HG03045 (cell line): ENCODE data around the gene FLII.
"Not testable (repeated sequence)": the region's sequence is repeated elsewhere in the genome, so short reads cannot be mapped to it uniquely, and the experiment has no call there.

Experiments used
- ATAC-seq: cut with Tn5 transposase; IDR thresholded peaks from one replicate; pipeline ENCODE4 v1.9.1; 2021; ENCODE audit warnings: mild to moderate bottlenecking, moderate library complexity; ENCODE audit not compliant: unreplicated experiment

FLII gene

DNA sequence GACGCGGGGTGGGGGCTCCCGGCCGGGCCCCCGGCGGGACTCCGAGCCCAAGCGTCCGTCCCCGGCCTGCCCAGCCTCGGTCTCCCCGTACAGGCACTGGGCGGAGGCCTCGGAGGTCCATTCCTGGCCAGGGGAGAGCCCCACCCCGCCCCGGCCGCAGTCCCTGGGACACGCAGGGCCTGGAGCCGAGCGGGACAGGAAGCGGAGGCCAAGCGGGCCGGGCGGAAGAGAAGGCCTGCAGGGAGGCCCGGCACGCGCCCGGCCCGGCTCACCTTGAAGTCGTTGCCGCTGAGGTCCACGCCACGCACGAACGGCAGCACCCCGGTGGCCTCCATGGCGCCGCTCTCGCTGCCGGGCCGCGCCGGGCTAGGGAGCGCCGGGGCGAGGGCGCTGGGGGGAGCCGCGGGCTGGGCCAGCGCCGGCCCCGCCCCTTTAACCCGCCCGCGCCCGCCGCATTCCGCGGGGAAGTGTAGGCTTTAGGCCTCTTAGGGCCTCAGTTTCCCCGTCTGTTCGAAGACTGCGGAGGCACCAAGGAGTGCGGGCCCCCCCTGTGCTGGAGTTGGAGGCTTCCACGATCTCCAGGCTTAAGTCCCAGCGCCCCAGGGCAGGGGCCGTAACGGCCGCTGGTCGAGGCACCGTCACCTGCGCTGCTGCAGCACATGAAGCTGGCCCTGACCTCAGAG, at the start of gene FLII:
TSS of gene FLII (minus strand) at position 383 of the 683 bp plus-strand sequence. CDS start at position 335, 48 bp downstream.
- ATAC-seq = peak; percentile 31

DNA sequence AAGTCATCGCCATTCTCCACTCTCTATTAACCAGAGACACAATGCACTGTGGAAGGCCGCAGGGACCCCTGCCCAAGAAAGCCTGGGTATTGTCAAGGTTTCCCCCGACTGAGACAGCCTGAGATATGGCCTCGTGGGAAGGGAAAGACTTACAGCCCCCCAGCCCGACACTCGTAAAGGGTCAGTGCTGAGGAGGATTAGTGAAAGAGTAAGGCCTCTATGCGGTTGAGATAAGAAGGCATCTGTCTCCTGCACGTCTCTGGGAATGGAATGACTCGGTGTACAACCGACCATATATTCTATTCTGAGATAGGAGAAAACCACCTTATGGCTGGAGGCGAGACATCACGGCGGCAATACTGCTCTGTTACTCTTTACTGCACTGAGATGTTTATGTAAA, 44.7 kb upstream of the FLII start:
- ATAC-seq = not testable (repeated sequence)

DNA sequence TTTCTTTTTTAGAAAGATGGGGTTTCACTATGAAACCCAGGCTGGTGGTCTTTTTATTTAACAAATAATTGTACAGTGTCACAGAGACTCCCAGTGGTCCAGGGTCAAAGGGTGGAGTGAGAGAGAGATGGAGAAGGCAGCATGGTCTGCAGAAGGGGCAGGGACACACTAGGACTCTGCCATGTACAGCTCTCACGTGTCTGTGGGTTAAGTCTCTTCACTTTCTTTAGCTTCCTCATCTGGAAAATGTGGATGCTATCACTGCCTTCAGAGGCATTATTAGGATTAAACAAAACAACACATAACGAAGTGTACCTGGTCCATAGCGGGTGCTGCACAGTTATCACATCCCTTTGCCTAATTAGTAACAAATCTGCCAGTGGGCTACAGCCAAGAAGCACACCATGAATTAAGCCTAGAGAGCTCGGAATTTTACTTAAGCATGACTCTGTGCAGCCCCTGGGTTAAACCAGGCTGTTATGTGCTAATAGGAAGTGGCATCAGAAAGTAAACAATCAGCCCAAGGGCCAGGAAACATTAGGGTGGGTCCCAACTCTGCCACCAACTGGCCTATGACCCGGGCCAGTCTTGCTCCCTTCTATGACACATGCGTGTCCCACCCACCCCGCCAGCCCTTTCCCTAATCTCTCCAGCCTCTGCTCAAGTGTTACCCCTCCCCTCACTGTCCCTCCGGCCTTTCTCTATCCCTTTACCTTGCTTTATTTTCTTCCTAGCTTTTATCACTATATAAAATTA, 42.4 kb upstream of the FLII start:
- ATAC-seq = no peak

DNA sequence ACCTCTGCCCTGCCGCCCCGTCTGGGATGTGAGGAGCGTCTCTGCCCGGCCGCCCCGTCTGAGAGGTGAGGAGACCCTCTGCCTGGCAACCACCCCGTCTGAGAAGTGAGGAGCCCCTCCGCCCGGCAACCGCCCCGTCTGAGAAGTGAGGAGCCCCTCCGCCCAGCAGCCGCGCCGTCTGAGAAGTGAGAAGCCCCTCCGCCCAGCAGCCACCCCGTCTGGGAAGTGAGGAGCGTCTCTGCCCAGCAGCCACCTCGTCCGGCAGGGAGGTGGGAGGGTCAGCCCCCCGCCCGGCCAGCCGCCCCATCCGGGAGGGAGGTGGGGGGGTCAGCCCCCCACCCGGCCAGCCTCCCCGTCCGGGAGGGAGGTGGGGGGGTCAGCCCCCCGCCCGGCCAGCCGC, 39.5 kb upstream of the FLII start:
- ATAC-seq = not testable (repeated sequence)

DNA sequence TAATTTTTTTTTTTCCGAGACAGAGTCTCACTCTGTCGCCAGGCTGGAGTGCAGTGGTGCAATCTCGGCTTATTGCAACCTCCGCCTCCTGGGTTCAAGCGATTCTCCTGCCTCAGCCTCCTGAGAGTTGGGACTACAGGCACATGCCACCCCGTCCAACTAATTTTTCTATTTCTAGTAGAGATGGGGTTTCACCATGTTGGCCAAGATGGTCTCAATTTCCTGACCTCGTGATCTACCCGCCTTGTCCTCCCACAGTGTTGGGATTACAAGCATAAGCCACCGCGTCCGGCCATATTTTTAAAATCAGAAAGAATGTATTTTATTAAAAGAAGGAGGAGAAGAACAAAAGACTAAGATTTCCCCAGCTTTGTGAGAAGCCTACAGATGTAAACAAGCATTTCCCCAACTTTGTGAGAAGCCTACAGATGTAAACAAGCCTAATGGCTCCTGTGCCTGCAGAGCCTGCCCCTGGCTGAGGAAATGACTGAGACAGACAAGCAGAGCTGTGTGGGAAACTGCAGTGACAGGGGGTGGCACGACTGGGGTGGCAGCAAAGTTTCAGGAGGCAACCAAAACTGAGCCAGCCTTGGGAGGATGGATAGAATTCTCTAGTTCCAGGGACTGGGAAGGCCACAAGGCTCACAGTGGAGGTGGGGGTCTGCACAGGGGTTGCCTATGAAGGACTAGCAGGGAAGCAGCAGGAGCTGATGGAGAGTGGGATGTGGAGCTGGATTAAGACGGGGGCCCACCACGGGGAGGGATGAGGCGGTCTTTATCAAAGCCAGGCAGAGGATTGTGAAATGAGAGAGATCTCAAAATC, 33.4 kb upstream of the FLII start:
- no peak for ATAC-seq

DNA sequence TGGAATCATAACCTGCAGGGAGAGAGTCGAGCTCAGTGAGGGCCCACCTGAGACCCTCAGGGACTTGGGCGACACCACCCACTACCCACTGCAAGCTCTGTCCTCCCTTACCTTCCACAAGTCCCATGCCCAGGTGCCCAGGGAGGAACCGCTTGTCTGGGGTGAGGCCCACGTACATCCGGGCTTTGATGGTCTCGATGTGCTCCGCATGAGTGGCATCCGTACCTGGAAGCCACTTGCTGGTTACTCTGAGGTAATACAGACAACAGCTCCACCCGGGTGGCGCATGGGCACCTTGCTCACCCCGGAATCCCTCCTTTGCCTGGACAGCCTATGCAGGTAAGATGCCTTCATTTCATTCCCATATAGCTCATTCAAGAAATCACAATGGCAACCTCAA, 26.8 kb upstream of the FLII start:
- ATAC-seq = no peak

DNA sequence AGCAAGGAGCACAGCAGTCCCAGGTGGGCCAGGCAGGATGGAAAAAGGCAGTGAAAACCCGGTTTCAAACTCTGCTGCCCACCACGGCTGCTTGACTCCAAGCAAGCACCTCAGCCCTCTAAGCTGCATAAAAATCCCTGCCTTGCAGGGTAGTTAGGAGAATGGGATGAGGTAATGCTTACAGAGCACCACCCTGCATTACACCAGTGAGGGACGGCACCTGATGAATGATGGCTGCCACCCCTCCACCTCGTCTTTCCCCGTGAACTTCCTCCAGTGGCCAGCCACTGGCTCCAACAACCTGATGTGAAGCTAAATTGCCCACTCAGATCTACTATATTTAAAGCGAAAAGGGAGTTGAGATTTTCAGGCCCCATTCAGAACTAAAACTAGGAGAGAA, 23.2 kb upstream of the FLII start:
- ATAC-seq = no peak

DNA sequence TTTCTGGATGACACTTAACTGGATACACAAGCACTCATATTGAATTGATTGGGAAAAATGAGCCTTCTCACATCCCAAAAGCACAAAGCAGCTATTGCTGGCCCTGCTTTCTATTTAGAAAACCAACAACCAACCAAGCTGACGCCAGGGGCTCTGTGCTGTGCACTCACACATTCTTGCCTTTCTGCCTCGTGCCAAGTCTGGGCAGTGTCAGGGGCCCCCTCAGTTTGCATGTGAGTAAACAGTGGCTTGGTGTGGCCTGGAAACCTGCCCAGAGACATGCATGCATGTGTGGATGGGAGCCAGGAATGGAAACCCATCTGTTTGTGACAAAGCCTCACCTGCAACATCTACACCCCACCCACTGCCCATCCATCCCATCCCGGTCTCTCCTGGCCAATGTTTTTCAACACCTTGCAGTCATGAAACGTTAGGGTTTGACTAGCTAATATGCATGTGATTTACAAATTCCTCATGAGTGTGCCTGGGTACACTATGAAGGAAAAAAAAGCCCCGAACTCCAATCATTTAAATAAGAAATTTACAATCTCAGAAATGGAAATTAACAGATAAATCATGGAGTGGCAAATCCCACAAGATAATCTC, 22.3 kb upstream of the FLII start:
- no peak for ATAC-seq

DNA sequence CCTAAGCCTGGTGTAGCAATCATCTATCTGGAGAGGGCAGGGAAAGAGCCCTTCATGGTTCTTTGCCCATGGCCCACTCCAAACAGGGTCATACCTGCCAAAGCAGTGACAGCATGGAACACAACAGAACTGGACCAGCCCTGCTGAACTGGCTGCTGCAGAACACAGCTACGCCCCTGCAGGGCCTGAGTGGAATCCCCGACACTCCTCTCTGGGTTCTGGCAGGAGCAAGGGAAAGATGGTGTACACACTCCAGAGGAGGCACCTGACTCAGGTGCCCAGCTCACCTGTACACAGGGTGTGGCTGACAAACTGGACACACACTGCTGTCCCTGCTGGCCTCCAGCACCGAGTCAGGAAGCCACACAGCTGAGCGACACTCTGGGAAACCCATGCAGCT, 21.7 kb upstream of the FLII start:
- ATAC-seq = no peak

DNA sequence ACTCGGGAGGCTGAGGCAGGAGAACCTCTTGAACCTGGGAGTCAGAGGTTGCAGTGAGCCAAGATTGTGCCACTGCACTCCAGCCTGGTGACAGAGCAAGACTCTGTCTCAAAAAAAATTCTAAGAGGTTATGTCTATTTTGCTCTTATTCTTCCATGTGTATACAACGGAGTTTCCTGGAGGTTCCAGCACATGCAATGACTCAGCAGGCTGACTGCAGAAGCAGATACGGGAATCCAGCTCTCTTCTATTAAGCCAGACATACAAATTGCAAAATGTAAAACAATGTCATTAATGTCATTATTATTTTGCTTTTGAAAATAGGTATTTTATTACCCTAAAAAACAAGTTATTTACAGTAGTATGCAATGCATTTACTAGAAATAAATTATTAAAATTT, 20.3 kb upstream of the FLII start:
- ATAC-seq = no peak

DNA sequence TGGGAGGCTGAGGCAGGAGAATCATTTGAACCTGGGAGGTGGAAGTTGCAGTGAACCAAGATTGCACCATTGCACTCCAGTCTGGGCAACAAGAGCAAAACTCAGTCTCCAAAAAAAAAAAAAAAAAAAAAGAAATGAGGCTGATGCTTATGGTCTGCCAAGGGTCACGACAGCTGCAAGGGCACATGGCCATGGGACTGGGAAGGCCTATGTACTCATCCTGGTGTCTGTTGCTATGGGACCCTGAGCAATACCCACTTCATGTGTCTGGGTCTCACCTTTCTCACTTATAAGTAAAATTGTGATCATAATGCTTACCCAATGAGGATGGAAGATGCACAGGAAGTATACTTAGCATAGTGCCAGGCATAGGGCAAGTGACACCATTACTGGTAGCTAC, 18.5 kb upstream of the FLII start:
- no peak for ATAC-seq

DNA sequence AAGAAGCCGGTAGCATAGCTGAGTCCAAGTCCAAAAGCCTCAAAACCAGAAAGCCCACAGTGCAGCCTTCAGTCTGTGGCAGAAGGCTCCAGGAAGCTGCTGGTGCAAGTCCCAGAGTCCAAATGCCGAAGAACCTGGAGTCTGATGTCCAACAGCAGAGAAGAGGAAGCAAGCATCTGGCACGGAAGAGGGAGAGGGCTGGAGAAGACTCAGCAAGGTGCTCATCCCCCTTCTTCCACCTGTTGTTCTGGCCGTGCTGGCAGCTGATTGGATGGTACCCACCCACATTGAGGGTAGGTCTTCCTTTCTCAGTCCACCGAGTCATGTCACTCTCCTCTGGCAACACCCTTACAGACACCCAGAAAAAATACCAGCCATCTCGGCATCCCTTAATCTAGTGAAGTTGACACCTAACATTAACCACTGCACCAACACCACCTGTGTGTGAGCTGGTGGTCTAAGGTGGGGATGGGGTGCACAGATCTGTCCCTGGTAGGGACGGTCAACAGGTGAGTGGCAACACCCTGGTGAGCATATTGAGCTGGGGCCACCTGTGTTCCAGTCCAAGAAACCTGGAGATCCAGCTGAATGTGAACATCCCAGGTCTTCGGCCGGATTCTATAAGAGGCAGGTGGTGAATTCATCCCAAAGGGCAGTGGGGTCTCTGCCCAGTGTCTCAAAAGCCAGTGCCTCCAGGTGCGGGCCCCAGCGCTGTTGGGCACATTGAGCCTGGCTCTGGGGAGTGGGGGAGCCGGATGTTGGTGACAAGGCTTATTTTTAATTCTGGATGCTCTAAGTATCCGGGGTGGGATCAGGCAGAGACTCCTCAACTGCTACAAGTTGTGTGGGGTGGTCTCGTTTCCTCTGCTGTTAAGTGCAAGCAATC, 11.8 kb upstream of the FLII start:
- ATAC-seq = no peak

DNA sequence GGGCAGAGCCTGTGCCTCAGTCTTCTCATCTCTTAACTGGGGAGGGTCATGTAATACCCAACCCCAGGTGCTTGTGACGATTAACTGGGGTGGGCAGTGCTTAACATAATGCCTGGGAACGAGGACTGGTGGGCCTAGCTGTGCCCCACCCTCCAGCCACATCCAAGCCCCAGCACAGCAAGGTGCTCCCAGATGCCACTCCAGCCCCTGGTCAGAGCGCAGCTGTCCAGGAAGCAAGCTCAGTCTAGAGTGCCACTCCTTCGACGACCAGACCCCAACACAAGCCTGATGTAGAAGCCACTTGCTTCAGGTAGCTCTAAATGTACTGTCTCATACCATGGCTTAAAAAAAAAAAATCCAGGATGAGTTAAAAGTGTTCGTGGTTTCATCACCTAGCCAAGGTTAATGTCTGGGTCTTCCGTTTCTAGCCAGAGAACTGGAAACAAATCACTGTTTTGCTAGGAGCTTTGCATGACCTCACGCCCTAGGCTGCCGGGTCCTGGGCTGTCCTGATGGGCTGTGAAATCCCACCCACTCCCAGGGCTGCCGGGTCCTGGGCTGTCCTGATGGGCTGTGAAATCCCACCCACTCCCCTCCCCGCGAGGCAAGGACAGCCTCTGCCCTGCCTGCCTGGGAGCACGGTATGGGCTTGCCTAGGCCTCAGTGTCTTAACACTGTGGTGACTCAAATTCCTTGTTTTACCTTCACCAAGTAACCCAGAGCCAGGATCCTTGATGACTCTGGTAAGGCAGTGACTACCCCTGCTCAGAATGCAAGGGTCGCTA, 9.6 kb upstream of the FLII start:
- no peak for ATAC-seq

DNA sequence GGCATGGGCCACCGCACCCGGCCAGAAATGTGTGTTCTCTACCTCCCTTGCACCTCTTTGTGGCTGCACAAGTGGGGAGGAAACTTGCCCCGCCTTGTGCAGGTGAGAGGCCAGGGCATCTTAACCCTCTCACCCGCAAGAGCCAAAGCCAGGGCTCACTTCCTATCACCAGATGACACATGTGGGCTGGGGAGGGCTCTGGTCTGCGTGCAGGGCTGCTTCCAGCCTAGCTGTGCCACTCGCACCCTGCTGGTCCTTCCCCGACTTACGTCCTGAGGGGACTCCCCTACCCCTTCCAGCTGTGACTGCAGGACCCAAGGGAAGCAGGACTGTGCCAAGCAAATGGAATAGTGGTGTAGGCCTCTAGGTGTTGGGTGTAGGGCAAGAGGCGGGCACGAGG, 8.8 kb upstream of the FLII start:
- ATAC-seq = no peak

DNA sequence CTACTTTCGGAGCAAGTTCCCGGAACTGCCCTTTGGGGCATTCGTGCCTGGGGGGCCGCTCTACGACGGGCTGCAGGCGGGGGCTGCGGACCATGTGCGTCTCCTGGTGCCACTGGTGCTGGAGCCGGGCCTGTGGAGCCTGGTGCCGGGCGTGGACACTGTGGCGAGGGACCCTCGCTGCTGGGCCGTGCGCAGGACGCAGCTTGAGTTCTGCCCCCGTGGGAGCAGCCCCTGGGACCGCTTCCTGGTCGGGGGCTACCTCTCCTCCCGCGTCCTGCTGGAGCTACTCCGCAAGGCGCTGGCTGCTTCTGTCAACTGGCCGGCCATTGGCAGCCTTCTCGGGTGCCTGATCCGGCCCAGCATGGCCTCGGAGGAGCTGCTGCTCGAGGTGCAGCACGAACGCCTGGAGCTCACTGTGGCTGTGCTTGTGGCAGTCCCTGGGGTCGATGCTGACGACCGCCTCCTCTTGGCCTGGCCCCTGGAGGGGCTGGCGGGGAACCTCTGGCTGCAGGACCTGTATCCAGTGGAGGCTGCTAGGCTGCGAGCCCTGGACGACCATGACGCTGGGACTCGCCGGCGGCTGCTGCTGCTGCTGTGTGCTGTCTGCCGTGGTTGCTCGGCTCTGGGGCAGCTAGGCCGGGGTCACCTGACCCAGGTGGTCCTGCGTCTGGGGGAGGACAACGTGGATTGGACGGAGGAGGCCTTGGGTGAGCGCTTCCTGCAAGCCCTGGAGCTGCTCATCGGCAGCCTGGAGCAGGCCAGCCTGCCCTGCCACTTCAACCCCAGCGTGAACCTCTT, 5.5 kb upstream of the FLII start:
- no peak for ATAC-seq

DNA sequence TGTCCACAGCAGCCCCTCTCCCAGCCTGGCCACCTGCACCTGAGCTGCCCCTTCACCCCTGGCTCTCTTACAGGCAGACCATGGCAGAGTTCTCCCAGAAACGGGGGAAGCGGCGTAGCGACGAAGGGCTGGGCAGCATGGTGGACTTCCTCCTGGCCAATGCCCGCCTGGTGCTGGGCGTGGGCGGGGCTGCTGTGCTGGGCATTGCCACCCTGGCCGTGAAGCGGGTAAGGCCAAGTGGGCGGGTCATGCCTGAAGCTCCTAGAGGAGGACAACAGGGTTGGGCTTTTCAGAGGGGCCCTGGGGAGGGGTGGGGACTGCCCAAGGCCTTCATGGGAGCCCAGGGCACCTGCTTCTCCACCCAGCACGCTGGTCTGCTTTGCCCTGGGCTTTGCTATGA, 4.1 kb upstream of the FLII start:
- ATAC-seq = no peak

DNA sequence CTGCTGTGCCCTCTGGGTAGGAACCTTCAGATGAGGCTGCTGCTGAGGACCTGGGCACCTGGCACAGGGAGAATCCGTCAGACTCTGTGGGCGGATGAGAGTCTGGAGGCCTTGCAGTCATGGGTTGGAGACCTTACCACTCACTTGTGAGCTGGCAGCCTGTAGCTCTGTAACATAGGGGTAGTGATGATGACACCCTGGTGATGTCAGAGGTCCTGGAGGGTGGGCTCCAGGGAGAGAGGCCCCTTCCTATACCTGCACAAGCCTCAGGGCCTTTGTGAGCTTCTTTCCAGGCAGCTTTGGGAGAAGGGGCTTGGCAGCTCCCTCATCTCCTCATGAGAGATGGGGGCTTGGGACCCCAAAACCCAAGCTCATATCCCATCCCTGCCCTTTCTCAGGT, 3.6 kb upstream of the FLII start:
- no peak for ATAC-seq

DNA sequence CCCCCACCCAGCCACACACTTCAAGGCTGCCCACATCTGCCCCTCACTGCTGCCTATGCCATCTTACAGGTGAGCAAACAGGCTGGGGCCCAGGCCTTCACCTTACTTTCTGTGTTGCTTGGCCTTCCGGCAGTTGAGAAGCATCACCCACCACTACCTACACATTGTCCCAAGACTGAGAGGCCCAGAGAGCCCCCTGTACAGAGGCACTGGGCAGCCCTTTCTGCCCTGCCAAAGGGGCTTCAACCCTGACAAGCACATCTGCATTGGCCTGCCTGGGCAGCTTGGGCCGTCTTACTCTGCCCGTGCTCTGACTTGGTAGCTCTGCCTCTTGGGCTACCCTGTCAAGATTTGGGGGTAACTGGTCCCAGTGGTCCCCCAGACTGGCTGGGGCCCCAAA, 3.1 kb upstream of the FLII start:
- no peak for ATAC-seq

DNA sequence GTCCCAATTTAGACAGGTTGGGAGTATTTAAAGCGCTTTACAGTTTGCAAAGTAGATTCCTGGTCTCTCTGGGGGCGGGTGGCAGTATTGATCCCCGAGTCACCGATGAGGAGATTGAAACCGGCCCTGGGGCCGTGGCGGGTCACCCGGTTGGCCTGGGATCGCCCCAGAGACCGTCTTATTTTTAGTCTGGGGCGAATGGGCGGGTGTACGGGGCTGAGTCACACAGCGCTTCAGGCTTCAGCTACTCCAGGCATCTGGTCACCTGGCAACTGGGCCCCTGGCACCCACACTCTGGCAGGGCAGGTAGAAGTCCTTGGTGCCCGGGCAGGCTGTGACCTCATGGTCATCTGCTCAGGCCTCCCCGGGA, 2.6 kb upstream of the FLII start:
- ATAC-seq = no peak
